Stomach (tissue), 9 donors: ENCODE data around the gene JMJD1C. TPM values are rescaled to one million over a fixed set of nuclear protein-coding genes. Genes with fewer than 3 reads are reported as not detected.

ENCODE experiments used
- DNase-seq, 2 donors: peaks; one replicate each; pipeline versions ENCODE4 v3.0.0 to v3.0.0-alpha.2; 2013 to 2019
- H3K27ac ChIP-seq, 5 donors: fragments of 200-600 bp in 4 of 5; sonication (generic) in 4 of 5; one replicate each; pipeline ENCODE4 v1.5.1; 2013 to 2019; ENCODE audit warnings: mild to moderate bottlenecking in 1 of 5, moderate library complexity in 1 of 5
- H3K27me3 ChIP-seq, 3 donors: fragments of 200-600 bp; sonication (generic); one replicate each; pipeline ENCODE4 v1.5.1; 2017 to 2019; ENCODE audit warnings: mixed run types in 1 of 3
- H3K36me3 ChIP-seq, 4 donors: fragments of 200-600 bp; sonication (generic); 1 replicate in 3 of 4; 2 replicates in 1 of 4; pipeline ENCODE4 v1.5.1; 2016 to 2019
- H3K4me1 ChIP-seq, 4 donors: fragments of 200-600 bp; sonication (generic); one replicate each; pipeline ENCODE4 v1.5.1; 2016 to 2019
- H3K4me3 ChIP-seq, 4 donors: fragments of 200-600 bp; sonication (generic) in 3 of 4; one replicate each; pipeline ENCODE4 v1.5.1; 2016 to 2019; ENCODE audit warnings: mild to moderate bottlenecking in 1 of 4
- H3K9me3 ChIP-seq, 4 donors: fragments of 200-600 bp; sonication (generic); one replicate each; pipeline ENCODE4 v1.5.1; 2016 to 2019
- EP300 ChIP-seq: sonication (generic); formaldehyde crosslinking; IDR thresholded peaks from one replicate; pipeline ENCODE4 v1.6.1; 2017; ENCODE audit warnings: antibody characterized with exemption
- POLR2A ChIP-seq, 4 donors: fragments of 450-650 bp; IDR thresholded peaks; one replicate each; pipeline ENCODE4 v1.6.1; 2016; ENCODE audit warnings: antibody characterized with exemption in 4 of 4, control low read depth in 2 of 4, mild to moderate bottlenecking in 1 of 4, moderate library complexity in 1 of 4
- POLR2AphosphoS5 ChIP-seq, 3 donors: sonication (generic); formaldehyde crosslinking; IDR thresholded peaks; one replicate each; pipeline ENCODE4 v1.6.1; 2016; ENCODE audit warnings: antibody characterized with exemption in 3 of 3
- WGBS, 5 donors: extraction: QIAGEN DNeasy Blood & Tissue Kit in 3 of 5; methylation state at CpG; one replicate each; pipeline versions ENCODE4 v1.1.5 to v1.1.7; 2013 to 2018; 5-methylcytosine and 5-hydroxymethylcytosine counted together
- intact Hi-C: fragments of 100-400 bp; cut with DNase I; formaldehyde crosslinking; loops from one replicate; pipeline ENCODE4 v1.15.1; 2023; ENCODE audit warnings: low total_unique reads
- polyA plus RNA-seq, 3 donors: library from polyadenylated mRNA; stranded (reverse); fragments of 200-250 nt; gene quantifications; one replicate each; pipeline ENCODE4 v1.2.3, GENCODE V29; 2013
- total RNA-seq, 5 donors: library from RNA; depleted of rRNA; stranded (reverse); fragments of >200 nt; gene quantifications; one replicate each; pipeline versions ENCODE4 v1.1.0 to v1.2.3, GENCODE V29; 2014 to 2016
- TF ChIP-seq, protein P1 (sequence below), 7 experiments: fragments of 450-650 bp in 4 of 7; fragments of 200-600 bp in 3 of 7; sonication (generic) in 3 of 7; IDR thresholded peaks; one replicate each; pipeline ENCODE4 v1.5.1; 2016 to 2019; ENCODE audit warnings: antibody characterized with exemption in 7 of 7, control low read depth in 2 of 7, mild to moderate bottlenecking in 1 of 7
- donor health status: healthy with polysubstance abuse.
- donor health status: Bipolar disorder and iron deficiency.
- donor health status: healthy.

JMJD1C gene
- total and polyA plus RNA-seq, 8 donors: 13.6 to 235 (median 33.5) TPM

DNA sequence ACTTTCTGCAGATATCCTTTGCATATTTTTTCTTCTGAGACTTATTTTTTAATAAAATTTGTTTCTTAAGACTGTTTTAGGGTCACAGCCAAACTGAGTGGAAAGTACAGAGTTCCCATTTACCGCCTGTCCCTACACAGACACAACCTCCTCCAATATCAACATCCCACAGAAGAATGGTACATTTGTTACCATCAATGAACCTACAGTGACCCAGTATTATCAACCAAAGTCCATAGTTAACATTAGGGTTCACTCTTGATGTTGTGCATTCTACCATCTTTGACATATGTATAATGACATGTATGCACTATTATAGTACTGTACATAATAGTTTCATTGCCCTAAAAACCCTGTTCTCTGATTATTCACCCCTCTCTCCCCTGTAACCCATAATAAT, 40.8 kb upstream of the JMJD1C start:
- DNase-seq: no peak
- H3K9me3 ChIP-seq: no peaks in the 10 kb centered on the region
- no peak overlapping the region for H3K27ac ChIP-seq
- H3K4me1 ChIP-seq: peaks cover 5 to 40% (median 20%) of the 10 kb centered on the region in 4 donors
- H3K27me3 ChIP-seq: no peaks in the 10 kb centered on the region
- no peak overlapping the region for H3K4me3 ChIP-seq
- no peaks in the 10 kb centered on the region for H3K36me3 ChIP-seq
- intact Hi-C loops: no loop called here
- TF ChIP-seq EP300 (no peak), POLR2AphosphoS5 (IDR thresholded peaks at IDR 0.05) (no peak), POLR2A (IDR thresholded peaks at IDR 0.05) (no peak)
- TF ChIP-seq, protein P1, sequence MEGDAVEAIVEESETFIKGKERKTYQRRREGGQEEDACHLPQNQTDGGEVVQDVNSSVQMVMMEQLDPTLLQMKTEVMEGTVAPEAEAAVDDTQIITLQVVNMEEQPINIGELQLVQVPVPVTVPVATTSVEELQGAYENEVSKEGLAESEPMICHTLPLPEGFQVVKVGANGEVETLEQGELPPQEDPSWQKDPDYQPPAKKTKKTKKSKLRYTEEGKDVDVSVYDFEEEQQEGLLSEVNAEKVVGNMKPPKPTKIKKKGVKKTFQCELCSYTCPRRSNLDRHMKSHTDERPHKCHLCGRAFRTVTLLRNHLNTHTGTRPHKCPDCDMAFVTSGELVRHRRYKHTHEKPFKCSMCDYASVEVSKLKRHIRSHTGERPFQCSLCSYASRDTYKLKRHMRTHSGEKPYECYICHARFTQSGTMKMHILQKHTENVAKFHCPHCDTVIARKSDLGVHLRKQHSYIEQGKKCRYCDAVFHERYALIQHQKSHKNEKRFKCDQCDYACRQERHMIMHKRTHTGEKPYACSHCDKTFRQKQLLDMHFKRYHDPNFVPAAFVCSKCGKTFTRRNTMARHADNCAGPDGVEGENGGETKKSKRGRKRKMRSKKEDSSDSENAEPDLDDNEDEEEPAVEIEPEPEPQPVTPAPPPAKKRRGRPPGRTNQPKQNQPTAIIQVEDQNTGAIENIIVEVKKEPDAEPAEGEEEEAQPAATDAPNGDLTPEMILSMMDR (IDR thresholded peaks at IDR 0.05): no peak
- WGBS, 5 donors: 85 to 96% (median 89%) methylated on average over 1 of the region's 1 CpG

DNA sequence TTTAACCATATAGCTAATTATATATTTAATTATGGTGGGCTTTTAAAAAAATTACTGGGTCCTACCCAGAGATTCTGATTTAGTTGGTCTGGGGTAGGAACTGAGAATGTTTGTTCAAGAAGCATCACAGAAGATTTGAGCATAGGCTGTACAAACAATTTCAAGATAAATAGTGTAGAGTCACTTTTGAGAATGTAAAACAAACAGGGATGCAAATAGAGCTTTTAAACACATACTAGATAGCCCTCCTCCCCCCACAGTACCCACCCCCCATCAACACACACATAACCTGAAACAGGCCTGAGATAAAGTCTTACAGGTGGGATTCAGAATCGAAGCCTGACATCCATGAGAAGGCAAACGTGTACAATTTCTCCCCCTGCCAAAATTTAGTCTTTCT, 39.8 kb upstream of the JMJD1C start:
- Histone ChIP-seq H3K9me3 (no peaks in the 10 kb centered on the region), H3K27ac (no peak overlapping the region), H3K4me1 (peaks cover 5 to 40% (median 20%) of the 10 kb centered on the region in 4 donors), H3K4me3 (no peak overlapping the region), H3K27me3 (no peaks in the 10 kb centered on the region), H3K36me3 (no peaks in the 10 kb centered on the region)
- 38 to 73% (median 56%) methylated on average over 2 of the region's 2 CpGs for WGBS, 5 donors
- TF ChIP-seq POLR2A (IDR thresholded peaks at IDR 0.05): no peak
- no peak for TF ChIP-seq POLR2AphosphoS5 (IDR thresholded peaks at IDR 0.05)
- TF ChIP-seq, protein P1 (IDR thresholded peaks at IDR 0.05): no peak
- intact Hi-C loops: no loop called here
- DNase-seq: no peak

DNA sequence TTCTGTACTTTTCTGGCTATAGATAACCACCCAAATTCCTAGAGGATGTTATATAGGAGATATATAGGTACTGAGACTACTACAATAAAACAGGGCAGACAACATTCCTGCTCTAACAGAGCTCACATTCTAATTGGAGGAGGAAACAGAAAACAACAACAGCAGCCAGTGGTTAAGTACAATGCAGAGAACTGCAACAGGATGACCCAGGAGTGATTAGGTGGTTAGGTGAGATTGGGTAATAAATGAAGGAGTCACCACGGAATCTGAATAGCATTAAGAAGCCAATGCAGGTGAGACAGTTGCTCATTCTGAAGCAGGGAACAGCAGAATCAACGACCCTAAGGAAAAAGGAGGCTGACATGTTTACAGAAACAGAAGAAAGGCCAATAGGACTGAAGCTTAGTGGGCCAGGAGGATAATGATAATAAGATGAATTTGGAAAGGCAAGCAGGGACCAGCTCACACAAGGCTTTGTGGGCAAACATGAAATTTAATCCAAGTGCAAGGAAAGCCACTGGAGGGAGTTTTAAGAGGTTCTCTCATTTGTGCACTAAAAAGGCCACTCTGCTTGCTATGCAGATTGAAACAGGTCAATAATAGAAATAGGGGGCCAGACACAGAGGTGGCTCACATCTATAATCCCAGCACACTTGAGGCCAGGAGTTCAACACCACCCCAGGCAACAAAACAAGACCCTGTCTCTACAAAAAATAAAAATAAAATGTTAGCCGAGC, 38.5 kb upstream of the JMJD1C start:
- DNase-seq: no peak
- no peak for TF ChIP-seq POLR2A (IDR thresholded peaks at IDR 0.05)
- TF ChIP-seq, protein P1 (IDR thresholded peaks at IDR 0.05): no peak
- no peak for TF ChIP-seq EP300
- TF ChIP-seq POLR2AphosphoS5 (IDR thresholded peaks at IDR 0.05): no peak

DNA sequence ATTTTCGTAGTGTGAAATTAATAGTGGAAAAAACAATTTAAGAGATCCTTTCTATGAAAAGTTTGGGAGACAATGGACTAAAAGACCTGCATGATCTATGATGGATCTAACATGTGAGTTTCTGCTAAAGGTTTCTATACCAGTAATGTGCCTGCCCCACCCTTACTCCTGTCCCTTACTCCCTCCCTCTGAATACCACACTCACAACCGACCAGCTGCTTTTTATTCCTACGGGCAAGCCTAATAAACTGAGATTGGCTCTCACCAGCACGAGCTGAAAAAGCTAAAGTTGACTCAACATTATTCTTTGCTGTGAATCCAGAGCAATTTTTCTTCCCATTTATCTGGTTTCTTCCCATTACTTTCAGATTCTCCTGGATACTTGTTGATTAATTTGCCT, 37.6 kb upstream of the JMJD1C start:
- intact Hi-C loops: no loop called here
- Histone ChIP-seq H3K27me3 (no peaks in the 10 kb centered on the region), H3K36me3 (no peaks in the 10 kb centered on the region), H3K4me3 (no peak overlapping the region), H3K27ac (no peak overlapping the region), H3K4me1 (peaks cover 5 to 46% (median 20%) of the 10 kb centered on the region in 4 donors), H3K9me3 (no peaks in the 10 kb centered on the region)
- TF ChIP-seq POLR2A (IDR thresholded peaks at IDR 0.05): no peak
- TF ChIP-seq, protein P1 (IDR thresholded peaks at IDR 0.05): no peak
- no peak for DNase-seq
- 61 to 71% (median 68%) methylated on average over 4 of the region's 4 CpGs for WGBS, 5 donors

More for the DNA sequence above, 38.5 kb upstream of the JMJD1C start:
- no peaks in the 10 kb centered on the region for H3K27me3 ChIP-seq
- H3K4me3 ChIP-seq: no peak overlapping the region
- H3K4me1 ChIP-seq: peaks cover 5 to 40% (median 20%) of the 10 kb centered on the region in 4 donors
- no peak overlapping the region for H3K27ac ChIP-seq
- intact Hi-C loops: no loop called here
- no peaks in the 10 kb centered on the region for H3K36me3 ChIP-seq
- WGBS, 5 donors: 63 to 66% (median 65%) methylated on average over 3 of the region's 3 CpGs
- no peaks in the 10 kb centered on the region for H3K9me3 ChIP-seq
